Measurements from ENCODE around the gene TYW1.
"Not testable (repeated sequence)": the region's sequence is repeated elsewhere in the genome, so short reads cannot be mapped to it uniquely, and the experiment has no call there.

DNA sequence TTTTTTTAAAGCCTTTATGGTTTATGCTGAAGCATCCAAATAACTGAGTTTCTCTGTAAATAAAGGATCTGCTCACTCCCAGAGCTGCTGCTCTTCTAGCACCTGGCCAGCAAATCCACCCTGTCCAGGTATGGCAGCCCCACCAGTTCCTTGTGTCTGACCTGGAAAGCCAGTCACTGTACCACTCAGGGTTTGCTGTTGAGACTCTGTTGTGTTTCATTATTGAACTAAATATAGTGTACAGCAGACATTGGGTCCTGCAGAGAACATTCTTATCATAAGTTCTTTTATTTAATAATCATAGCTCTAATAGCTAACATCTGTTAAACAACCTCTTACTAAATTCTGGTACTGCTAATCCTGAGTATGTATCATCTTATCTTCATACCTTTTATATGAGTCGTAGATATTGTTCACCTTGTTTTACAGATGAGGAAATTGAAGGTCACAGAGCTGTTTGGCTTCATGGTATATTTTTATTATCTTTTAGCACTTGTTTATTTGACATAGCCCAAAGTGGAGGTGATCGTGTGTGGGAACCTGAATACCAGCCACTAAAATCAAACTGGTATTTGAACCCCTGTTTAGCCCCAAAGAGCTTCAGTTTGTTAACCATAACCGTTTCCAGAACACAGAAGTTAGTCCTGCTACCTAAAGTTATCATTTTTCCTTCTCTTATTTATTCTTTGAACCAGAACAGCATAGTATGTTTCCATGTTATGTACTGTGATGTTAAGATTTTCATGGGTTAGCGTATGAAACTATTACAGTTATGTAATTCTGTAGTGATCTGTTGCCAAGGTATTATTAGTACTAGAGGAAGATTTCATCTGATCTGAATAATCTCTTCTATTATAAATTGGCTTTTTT is 139.2 kb downstream of the TYW1 start:
- TF ChIP-seq BHLHE40 (IDR thresholded peaks at IDR 0.05; ENCODE audit: borderline replicate concordance); ZNF384 (IDR thresholded peaks at IDR 0.05); SUZ12 (IDR thresholded peaks at IDR 0.05); SP1 (IDR thresholded peaks at IDR 0.05); FOXK2 (IDR thresholded peaks at IDR 0.05); FOXA1 (IDR thresholded peaks at IDR 0.05): not testable (repeated sequence)
